Peyer's patch (tissue), 4 donors: Measurements from ENCODE around the gene HS6ST1.

ENCODE experiments used
- CTCF ChIP-seq, 6 experiments: fragments of 450-650 bp in 4 of 6; fragments of 200-600 bp in 2 of 6; sonication (generic) in 1 of 6; IDR thresholded peaks; one replicate each; pipeline ENCODE4 v1.5.1; 2017 to 2019; ENCODE audit warnings: antibody characterized with exemption in 6 of 6, mild to moderate bottlenecking in 3 of 6, moderate library complexity in 1 of 6
- POLR2A ChIP-seq, 2 donors: fragments of 450-650 bp; IDR thresholded peaks; one replicate each; pipeline ENCODE4 v1.5.1; 2017; ENCODE audit warnings: antibody characterized with exemption in 2 of 2, mild to moderate bottlenecking in 2 of 2, moderate library complexity in 2 of 2

- peak; percentile 89 to 99 (median 96) for TF ChIP-seq CTCF (IDR thresholded peaks at IDR 0.05)
- TF ChIP-seq POLR2A (IDR thresholded peaks at IDR 0.05): no peak
Measured at GRCh38 chr2:128321784-128322714, 3.4 kb upstream of the HS6ST1 start.
